Adrenal gland (tissue), 12 donors: Measurements from ENCODE around the gene STARD5. TPM values are rescaled to one million over a fixed set of nuclear protein-coding genes. Genes with fewer than 3 reads are reported as not detected.

Experiments used
- DNase-seq, 7 donors: peaks; one replicate each; pipeline ENCODE4 v3.0.0-alpha.2; 2019 to 2020
- H3K27ac ChIP-seq, 5 donors: fragments of 200-600 bp; sonication (generic) in 4 of 5; 1 replicate in 3 of 5; 2 replicates in 2 of 5; pipeline versions ENCODE4 v1.5.1 to v1.8.0; 2016 to 2020; ENCODE audit warnings: mild to moderate bottlenecking in 1 of 5
- H3K27me3 ChIP-seq: fragments of 200-600 bp; 2 replicates; pipeline ENCODE4 v1.8.0; 2021
- H3K36me3 ChIP-seq, 2 donors: fragments of 200-600 bp; replicated peaks in 1 of 2; 1 replicate in 1 of 2; 2 replicates in 1 of 2; pipeline versions ENCODE4 v1.5.1 to v1.8.0; 2018 to 2022
- H3K4me1 ChIP-seq, 2 donors: fragments of 200-600 bp; replicated peaks in 1 of 2; 1 replicate in 1 of 2; 2 replicates in 1 of 2; pipeline versions ENCODE4 v1.5.1 to v1.8.0; 2018 to 2021
- H3K4me3 ChIP-seq, 4 donors: fragments of 200-600 bp; sonication (generic) in 3 of 4; one replicate each; pipeline ENCODE4 v1.5.1; 2016 to 2018
- H3K9me3 ChIP-seq, 3 donors: fragments of 200-600 bp; sonication (generic) in 1 of 3; replicated peaks in 1 of 3; 1 replicate in 2 of 3; 2 replicates in 1 of 3; pipeline versions ENCODE4 v1.5.1 to v1.8.0; 2016 to 2021
- POLR2A ChIP-seq, 2 donors: fragments of 450-650 bp; IDR thresholded peaks; one replicate each; pipeline ENCODE4 v1.6.1; 2017; ENCODE audit warnings: antibody characterized with exemption in 2 of 2, mild to moderate bottlenecking in 2 of 2, moderate library complexity in 1 of 2
- WGBS, 4 donors: extraction: QIAGEN DNeasy Blood & Tissue Kit in 2 of 4; methylation state at CpG; one replicate each; pipeline versions ENCODE4 v1.1.5 to v1.1.7; 2013 to 2017; 5-methylcytosine and 5-hydroxymethylcytosine counted together
- intact Hi-C, 2 donors: fragments of 100-400 bp; cut with DNase I; formaldehyde crosslinking; loops; one replicate each; pipeline versions ENCODE4 v1.14.1 to v1.15.0; 2022 to 2023
- polyA plus RNA-seq, 3 donors: library from polyadenylated mRNA; stranded (reverse); fragments of 200-250 nt in 2 of 3; fragments of 350-450 nt in 1 of 3; fragmentation: Illumina TruSeq in 1 of 3; extraction: RNeasy Lipid Tissue Mini Kit (QIAGEN cat#74804) in 1 of 3; gene quantifications; one replicate each; pipeline ENCODE4 v1.2.3, GENCODE V29; 2013 to 2014
- total RNA-seq, 9 donors: library from RNA; depleted of rRNA in 4 of 9; stranded (reverse); fragments of >200 nt in 4 of 9; fragments of 120-200 nt in 1 of 9; fragmentation: NEBNext Ultra II Directional in 1 of 9; extraction: Animal tissue kit (Norgen Biotek cat#: 25700) in 1 of 9; gene quantifications; one replicate each; pipeline versions ENCODE4 v1.1.0 to v1.2.4, GENCODE V29; 2013 to 2023
- TF ChIP-seq, protein P1 (sequence below), 6 experiments: fragments of 450-650 bp in 4 of 6; fragments of 200-600 bp in 2 of 6; sonication (generic) in 1 of 6; IDR thresholded peaks; 1 replicate in 5 of 6; 2 replicates in 1 of 6; pipeline versions ENCODE4 v1.5.1 to v1.8.0; 2016 to 2021; ENCODE audit warnings: antibody characterized with exemption in 6 of 6, mild to moderate bottlenecking in 2 of 6, moderate library complexity in 1 of 6
- donor health status: healthy with polysubstance abuse.
- donor health status: Bipolar disorder and iron deficiency.
- donor health status: DM: yes; HTN: yes; CAD: no.
- donor health status: DM: no; HTN: no; CAD: no.
- donor health status: DM: no; HTN: no; CAD: no.
- donor health status: DM: yes; HTN: yes; CAD: no.

The STARD5 gene
- total and polyA plus RNA-seq, 12 donors, result 0.97 to 6.1 (median 3.5) TPM

DNA sequence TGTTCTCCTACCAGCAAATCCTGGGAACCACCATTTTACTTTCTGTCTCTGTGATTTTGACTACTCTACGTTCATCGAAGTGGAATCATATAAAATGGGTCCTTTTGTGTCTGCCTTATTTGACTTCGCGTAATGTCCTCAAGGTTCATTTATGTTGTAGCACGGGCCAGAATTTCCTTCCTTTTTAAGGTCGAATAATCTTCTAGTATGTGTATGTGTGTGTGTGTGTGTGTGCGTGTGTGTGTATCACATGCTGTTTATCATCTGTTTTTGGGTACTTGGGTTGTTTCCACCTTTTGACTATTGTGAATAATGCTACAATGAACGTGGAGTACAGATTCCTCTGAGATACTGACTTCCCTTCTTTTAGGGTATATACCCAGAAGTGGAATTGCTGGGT is 35.3 kb downstream of the STARD5 start:
- no peak for DNase-seq
- Histone ChIP-seq H3K27me3 (peaks cover 3% of the 10 kb centered on the region), H3K36me3 (no peaks in the 10 kb centered on the region), H3K9me3 (no peaks in the 10 kb centered on the region), H3K4me3 (no peak overlapping the region), H3K27ac (no peak overlapping the region), H3K4me1 (no peaks in the 10 kb centered on the region)
- TF ChIP-seq POLR2A (IDR thresholded peaks at IDR 0.05), result no peak
- TF ChIP-seq, protein P1, sequence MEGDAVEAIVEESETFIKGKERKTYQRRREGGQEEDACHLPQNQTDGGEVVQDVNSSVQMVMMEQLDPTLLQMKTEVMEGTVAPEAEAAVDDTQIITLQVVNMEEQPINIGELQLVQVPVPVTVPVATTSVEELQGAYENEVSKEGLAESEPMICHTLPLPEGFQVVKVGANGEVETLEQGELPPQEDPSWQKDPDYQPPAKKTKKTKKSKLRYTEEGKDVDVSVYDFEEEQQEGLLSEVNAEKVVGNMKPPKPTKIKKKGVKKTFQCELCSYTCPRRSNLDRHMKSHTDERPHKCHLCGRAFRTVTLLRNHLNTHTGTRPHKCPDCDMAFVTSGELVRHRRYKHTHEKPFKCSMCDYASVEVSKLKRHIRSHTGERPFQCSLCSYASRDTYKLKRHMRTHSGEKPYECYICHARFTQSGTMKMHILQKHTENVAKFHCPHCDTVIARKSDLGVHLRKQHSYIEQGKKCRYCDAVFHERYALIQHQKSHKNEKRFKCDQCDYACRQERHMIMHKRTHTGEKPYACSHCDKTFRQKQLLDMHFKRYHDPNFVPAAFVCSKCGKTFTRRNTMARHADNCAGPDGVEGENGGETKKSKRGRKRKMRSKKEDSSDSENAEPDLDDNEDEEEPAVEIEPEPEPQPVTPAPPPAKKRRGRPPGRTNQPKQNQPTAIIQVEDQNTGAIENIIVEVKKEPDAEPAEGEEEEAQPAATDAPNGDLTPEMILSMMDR (IDR thresholded peaks at IDR 0.05), result no peak
- WGBS, 4 donors, result 81 to 85% (median 83%) methylated on average over 8 of the region's 8 CpGs
- intact Hi-C loops, result no loop called here

DNA sequence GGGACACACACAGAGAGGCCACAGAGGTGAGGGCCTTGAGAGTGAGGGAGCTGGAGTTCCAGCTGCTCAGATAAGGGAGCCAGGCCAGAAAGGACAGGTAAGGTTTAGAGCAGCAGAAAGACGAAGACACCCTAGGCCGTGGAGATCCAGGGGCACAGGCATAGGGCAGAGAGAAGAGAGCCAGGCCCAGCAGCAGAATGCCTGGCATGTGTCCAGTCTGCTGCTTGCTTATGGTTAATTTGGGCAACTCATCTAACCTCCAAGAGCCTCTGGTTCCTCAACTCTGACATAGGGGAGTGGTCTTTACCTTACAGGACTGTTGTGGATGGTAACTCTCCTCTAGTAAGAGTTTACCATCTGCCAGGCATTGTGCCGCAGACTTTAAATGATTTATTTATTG is 35.9 kb downstream of the STARD5 start:
- 78 to 97% (median 94%) methylated on average over 3 of the region's 3 CpGs for WGBS, 4 donors

DNA sequence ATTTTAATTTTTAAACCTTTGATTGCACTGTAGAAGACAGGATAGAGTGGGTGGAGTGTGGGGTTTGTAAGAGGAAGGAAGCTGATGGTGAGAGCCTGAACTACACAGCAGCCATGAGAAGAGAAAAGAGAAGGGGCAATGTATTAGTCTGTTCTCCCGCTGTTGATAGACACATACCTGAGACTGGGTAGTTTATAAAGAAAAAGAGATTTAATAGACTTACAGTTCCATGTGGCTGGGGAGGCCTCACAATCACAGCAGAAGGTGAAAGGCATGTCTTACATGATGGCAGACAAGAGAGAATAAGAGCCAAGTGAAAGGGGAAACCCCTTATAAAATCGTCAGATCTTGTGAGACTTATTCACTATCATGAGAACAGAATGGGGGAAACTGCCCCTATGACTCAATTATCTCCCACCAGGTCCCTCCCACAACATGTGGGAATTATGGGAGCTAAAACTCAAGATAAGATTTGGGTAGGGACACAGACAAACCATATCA is 37.3 kb downstream of the STARD5 start:
- peak in 1 of 7 donors; percentile 20 for DNase-seq
- H3K9me3 ChIP-seq, result no peaks in the 10 kb centered on the region
- intact Hi-C loops, result no loop called here
- H3K4me1 ChIP-seq, result no peaks in the 10 kb centered on the region
- H3K27ac ChIP-seq, result no peak overlapping the region
- H3K36me3 ChIP-seq, result no peaks in the 10 kb centered on the region
- WGBS, 4 donors, result 51 to 75% (median 63%) methylated on average over 2 of the region's 2 CpGs
- peaks cover 3% of the 10 kb centered on the region for H3K27me3 ChIP-seq
- H3K4me3 ChIP-seq, result no peak overlapping the region
- no peak for TF ChIP-seq POLR2A (IDR thresholded peaks at IDR 0.05)
- TF ChIP-seq, protein P1 (IDR thresholded peaks at IDR 0.05), result no peak

More for the DNA sequence above, 35.9 kb downstream of the STARD5 start:
- no peaks in the 10 kb centered on the region for H3K36me3 ChIP-seq
- H3K27ac ChIP-seq, result no peak overlapping the region
- no peaks in the 10 kb centered on the region for H3K9me3 ChIP-seq
- no peaks in the 10 kb centered on the region for H3K4me1 ChIP-seq
- TF ChIP-seq POLR2A (IDR thresholded peaks at IDR 0.05), result no peak
- TF ChIP-seq, protein P1 (IDR thresholded peaks at IDR 0.05), result no peak
- DNase-seq, result no peak
- no peak overlapping the region for H3K4me3 ChIP-seq
- H3K27me3 ChIP-seq, result peaks cover 3% of the 10 kb centered on the region
- intact Hi-C loops, result no loop called here

DNA sequence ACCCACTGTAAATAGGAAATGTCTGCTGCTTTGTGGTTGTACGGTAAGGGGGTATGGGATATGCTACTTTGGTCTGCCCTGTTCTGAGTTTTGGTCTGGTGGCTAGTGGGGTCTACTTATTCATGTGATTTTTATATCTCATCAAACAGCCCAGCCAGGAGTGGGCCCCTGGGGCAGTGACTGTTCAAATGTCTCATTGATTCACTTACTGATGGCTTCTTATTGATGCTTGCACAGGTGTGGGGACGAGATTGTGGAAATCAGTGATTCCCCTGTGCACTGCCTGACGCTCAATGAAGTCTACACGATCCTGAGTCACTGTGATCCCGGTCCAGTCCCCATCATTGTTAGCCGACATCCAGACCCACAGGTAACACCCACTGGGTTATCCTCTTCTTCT is 38.5 kb downstream of the STARD5 start:
- H3K4me3 ChIP-seq, result no peak overlapping the region
- TF ChIP-seq, protein P1 (IDR thresholded peaks at IDR 0.05), result no peak
- TF ChIP-seq POLR2A (IDR thresholded peaks at IDR 0.05), result no peak
- no peaks in the 10 kb centered on the region for H3K4me1 ChIP-seq
- H3K9me3 ChIP-seq, result no peaks in the 10 kb centered on the region
- H3K27me3 ChIP-seq, result peaks cover 3% of the 10 kb centered on the region
- no peaks in the 10 kb centered on the region for H3K36me3 ChIP-seq
- no peak overlapping the region for H3K27ac ChIP-seq
- peak in 1 of 7 donors; percentile 23 for DNase-seq
- 89 to 95% (median 91%) methylated on average over 6 of the region's 6 CpGs for WGBS, 4 donors
- intact Hi-C loops, result no loop called here
